Occipital lobe (tissue), 2 donors: ENCODE data around the gene FAM237B. TPM values are rescaled to one million over a fixed set of nuclear protein-coding genes. Genes with fewer than 3 reads are reported as not detected.
"Not testable (repeated sequence)": the region's sequence is repeated elsewhere in the genome, so short reads cannot be mapped to it uniquely, and the experiment has no call there.

Source experiments
- DNase-seq: peaks from one replicate; lab custom pipeline; 2025; lab: John Stamatoyannopoulos, UW
- total RNA-seq: library from RNA; depleted of rRNA; stranded (reverse); fragments of >200 nt; gene quantifications from one replicate; pipeline ENCODE4 v1.2.3, GENCODE V29; 2014

The FAM237B gene
- not detected for total RNA-seq

DNA sequence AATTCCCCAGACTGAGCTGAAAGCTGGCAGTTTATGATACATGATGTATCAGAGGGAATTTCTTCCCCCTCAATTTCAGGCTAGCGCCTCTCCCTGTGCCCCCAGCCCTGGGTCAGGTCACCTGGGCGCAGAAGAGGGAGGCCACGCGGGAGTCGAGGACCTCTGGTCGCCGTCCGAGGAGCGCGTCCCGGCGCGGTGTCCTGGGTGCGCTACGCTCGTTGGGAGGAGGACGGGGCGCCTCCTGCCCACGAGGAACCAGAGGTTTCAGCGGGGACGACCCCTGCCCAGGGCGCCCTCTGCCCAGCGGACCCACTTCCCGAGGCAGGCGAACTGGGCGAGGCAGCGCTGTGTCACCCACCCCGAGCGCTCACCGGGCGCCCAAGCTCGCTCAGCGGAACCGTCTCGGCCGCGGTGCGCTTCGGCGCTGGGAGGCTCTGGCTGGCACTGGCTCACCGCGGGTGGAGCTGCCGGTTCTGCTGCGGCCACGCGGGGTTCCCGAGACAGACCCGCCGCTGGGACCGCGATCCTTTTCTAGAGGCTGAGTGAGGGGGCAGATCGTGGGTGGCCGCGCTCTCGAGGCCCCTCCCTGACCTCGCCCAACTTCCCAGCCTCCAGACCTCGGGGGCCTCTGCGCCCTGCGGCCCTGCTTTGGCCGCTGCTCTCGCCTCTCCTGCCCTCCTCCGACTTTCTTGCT is at the start of gene FAM237B:
Gene FAM237B (minus strand): TSS at position 504 of the 694 bp plus-strand sequence. CDS start 1,556 bp downstream, outside the sequence.
- no peak for DNase-seq

DNA sequence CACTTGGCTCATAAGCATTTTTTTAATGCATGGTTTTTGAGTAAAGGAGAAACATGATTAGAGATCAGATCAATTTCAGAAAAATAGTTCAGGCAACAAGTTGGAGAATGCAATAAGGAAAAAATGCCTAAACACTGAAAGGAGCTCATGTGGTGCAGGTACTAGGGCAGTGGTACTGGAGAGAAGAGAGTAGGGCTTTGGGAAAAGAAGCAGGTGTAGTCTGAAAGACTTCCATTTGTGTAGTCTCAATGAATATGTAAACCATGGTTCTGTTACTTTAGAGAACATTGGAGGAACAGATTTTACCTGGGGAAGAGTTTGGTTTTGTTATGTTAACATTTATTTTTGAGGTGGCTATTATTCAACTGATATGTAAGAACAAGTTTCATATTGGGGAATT is 30.9 kb upstream of the FAM237B start:
- DNase-seq, result no peak

GRCh38 chr7:90350032-90350431 is 28.9 kb upstream of the FAM237B start:
- DNase-seq, result not testable (repeated sequence)

GRCh38 chr7:90349305-90349704 is 28.2 kb upstream of the FAM237B start:
- DNase-seq, result no peak

DNA sequence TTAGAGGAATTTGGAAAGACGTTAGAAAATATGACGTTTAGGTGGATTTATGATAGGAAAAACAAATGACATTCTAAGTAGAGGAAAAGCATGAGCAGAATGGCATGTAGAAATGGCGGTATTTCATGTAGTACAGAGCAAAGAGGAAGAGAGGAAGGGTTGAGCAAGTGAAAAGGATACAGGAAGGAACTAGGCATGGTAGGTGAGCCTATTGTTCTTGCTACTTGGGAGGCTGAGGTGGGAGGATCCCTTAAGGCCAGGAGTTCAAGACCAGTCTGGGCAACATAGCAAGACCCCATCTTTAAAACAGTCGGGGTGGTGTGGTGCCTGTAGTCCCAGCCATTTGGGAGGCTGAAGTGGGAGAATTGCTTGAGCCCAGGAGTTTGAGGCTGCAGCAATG is 26.7 kb upstream of the FAM237B start:
- no peak for DNase-seq

GRCh38 chr7:90346336-90347125 is 25.4 kb upstream of the FAM237B start, which contains the start of gene GTPBP10:
GTPBP10 (plus strand) TSS chr7:90346716; CDS start chr7:90346742, 26 bp downstream.
- peak; percentile 88 for DNase-seq

DNA sequence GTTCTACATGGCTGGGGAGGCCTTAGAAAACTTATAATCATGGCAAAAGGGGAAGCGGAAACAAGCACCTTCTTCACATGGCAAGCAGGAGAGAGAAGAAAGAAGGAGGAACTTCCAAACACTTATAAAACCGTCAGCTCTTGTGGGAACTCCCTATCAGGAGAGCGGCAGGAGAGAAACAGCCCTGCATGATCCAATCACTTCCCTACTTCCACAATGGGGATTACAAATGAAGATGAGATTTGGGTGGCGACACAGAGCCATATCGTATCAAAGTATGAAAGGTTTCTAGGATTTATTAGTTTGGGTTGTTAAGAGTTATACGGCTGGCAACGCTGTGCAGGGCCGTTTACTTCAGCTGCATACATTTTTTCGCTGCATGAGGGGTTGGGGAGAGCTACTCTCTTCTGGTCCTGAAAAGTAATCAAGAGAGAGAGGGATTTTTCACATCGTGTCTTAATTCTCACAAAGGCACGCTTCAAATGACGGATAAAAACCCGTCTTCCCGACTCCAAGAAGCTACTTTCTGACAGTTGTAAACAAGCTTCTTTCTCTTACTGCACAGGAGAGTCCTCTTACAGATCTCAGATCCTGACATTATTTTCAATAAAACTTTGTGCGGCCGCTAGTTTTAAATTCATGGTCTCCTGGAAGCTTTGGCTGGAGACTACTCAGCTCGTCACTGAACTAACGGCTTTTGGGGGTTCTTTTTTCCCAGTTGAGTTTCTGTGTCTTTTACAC is 24.7 kb upstream of the FAM237B start:
- DNase-seq, result peak; percentile 4

DNA sequence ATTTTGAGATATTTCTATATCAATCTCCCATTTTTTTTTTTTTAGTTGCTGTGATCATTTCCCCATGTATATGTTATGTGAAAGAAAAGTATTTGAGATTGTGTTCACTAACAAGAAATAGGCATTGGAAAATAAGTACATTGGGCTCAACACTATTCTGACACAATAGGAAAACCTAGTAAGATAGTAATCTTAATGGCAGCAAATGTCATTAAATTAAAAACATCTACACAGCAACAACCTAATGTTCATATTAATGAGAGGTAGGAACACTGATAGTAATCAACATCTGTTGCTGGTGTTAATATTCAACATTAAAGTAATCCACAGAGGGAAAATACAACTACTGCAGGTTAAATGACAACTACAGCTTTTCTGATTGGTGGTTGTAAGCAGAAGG is 23.9 kb upstream of the FAM237B start:
- DNase-seq, result no peak

- no peak for DNase-seq
These were observed 16.0 kb upstream of the FAM237B start for GRCh38 chr7:90337106-90337505.

DNA sequence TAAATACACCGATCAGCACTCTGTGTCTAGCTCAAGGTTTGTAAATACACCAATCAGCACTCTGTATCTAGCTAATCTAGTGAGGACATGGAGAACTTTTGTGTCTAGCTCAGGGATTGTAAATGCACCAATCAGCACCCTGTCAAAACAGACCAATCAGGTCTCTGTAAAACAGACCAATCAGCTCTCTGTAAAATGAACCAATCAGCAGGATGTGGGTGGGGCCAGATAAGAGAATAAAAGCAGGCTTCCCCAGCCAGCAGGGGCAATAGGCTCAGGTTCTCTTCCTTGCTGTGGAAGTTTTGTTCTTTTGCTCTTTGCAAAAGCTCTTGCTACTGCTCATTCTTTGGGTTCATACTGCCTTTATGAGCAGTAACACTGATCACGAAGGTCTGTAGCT is 13.8 kb upstream of the FAM237B start:
- not testable (repeated sequence) for DNase-seq

GRCh38 chr7:90334193-90334843 is 13.2 kb upstream of the FAM237B start:
- no peak for DNase-seq

- no peak for DNase-seq
These were observed 5.4 kb upstream of the FAM237B start for GRCh38 chr7:90326500-90326899.

DNA sequence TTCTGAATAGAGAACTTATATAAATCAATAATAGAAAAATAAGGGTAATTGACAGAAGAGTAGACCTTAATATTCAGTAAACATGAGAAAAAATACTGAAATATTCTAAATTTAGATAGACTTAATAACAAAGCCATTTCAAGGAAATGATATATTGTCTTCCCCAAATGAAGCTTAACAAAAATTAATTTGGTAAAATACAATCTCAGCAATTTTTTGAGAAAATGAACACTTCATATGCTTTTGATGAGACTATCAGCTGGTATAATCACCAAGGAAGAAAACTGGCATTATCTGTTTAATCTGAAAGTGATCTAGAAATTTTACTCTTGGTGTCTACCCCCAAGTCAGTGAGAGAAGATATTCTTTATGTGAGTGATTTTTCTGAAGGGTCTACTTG is 1.7 kb upstream of the FAM237B start:
- no peak for DNase-seq

- DNase-seq, result no peak
These were observed 695 bp downstream of the FAM237B start for GRCh38 chr7:90320418-90320800.

GRCh38 chr7:90320014-90320413 is 1.1 kb downstream of the FAM237B start:
- DNase-seq, result no peak

DNA sequence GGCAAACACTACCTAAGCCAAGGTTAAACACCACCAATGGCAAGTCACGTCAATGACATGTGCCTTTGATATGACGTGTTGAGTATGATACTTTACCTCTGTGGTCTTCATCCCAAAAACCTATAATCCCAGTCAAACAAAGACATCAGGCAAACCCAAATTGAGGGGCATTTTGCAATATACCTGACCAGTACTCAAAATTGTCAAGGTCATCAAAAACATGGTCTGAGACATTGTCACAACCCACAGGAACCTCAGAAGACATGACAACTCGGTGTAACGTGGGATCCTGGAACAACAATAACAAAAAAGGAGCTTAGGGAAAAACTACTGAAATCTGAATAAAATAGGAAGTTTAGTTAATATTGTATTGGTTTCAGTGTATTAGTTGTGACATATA is 7.2 kb downstream of the FAM237B start:
- DNase-seq, result no peak

DNA sequence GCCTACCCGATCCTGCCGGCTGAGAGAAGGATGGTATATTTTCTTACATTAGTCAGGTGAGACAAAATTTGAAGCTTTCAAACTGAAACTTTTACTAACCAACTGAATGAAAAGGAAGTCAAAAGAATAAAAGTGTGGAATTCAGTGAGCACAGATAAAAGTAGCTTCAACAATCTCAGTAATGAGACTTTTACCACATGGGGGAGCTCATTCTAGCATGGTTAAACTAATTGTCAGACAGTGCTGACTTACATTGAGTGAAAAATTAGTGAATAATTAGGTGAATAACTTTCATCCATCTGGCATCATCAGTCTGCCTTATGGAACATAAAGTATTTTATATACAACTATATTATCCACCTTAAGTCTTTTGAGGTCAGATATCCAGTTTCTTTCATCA is 8.4 kb downstream of the FAM237B start:
- DNase-seq, result no peak

DNA sequence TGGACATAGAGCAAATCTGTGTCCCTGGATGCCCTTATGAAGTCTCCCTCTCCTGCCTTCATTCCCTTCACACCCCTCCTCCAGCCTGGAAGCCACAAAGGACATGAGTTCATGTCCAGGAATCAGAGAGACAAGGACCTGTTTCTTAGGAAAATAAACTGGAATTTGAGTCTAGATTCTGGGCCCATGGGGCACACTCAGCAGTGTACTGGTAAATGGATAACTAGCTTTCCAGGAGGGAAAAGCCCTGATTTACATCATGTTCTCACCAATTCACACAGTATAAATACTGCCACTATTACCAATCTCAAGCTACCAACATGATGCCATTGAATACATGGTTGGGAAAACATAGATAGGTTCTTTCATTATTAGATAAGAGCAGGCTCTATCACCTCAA is 9.9 kb downstream of the FAM237B start:
- no peak for DNase-seq

GRCh38 chr7:90309872-90310271 is 11.2 kb downstream of the FAM237B start:
- DNase-seq, result no peak

DNA sequence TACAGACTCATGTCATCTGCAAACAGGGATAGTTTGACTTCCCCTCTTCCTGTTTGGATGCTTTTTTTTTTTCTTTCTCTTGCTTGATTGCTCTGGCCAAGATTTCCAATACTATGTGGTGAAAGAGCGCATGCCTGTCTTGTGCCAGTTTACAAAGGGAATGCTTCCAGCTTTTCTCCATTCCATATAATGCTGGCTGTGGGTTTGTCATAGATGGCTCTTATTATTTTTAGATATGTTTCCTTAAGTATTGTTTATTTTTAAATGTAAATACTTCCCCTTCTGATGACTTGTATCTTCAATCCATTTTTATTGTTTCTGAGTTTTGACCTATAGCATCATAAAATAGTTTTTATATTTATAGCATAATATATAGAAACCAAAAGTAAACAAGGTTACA is 17.9 kb downstream of the FAM237B start:
- DNase-seq, result no peak

DNA sequence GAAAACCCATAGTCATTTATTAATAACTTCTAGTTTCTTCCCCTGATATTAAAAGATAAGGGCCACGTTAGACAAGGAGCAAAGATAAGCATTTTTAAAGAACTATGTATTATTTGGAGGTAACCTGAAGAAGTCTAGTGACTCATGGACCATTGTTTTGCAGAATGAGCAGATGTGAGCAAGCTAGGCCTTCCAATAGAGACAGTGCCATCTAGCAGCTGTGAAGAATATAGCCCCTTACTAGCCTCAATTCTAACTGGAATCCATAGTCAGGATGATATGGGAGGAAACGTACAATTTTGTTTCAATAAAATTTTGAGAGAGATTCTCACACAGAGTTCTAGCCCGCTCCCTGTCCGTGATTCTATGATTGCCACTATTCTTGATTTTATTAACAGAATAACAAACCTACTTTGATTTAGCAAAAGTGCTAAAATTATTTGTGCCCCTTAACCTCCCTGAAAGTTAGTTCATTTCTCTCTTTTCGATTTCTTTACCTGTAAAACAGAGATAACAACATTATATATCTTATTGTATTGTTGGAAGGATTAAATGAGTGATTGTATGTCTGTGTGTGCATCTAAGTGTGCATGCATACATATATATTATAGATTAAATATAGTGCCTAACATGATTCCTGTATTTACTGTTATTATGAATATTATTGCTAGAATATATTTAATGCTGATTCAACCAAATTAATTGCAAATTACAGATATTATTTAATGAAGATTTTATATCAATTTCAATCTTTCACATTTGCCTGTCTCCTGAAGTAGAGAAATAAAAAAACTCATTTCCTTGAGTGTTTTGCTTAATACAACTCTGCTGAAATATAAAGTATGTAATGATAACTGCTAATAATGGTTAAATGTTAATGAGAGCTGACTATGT is 22.7 kb downstream of the FAM237B start:
- no peak for DNase-seq
